Breast epithelium (tissue), 3 donors: ENCODE measurements around the gene ZNF75A.

Source experiments
- CTCF ChIP-seq, 3 donors: fragments of 450-650 bp; IDR thresholded peaks; one replicate each; pipeline ENCODE4 v1.5.1; 2016 to 2017; ENCODE audit warnings: antibody characterized with exemption in 3 of 3, mild to moderate bottlenecking in 3 of 3, moderate library complexity in 3 of 3
- POLR2A ChIP-seq: fragments of 450-650 bp; IDR thresholded peaks from one replicate; pipeline ENCODE4 v1.6.1; 2016; ENCODE audit warnings: antibody characterized with exemption, mild to moderate bottlenecking, moderate library complexity
- POLR2AphosphoS5 ChIP-seq, 3 donors: sonication (generic); formaldehyde crosslinking; IDR thresholded peaks; one replicate each; pipeline ENCODE4 v1.6.1; 2017; ENCODE audit warnings: antibody characterized with exemption in 3 of 3

GRCh38 chr16:3364774-3365427, 59.6 kb downstream of the ZNF75A start:
- TF ChIP-seq POLR2A (no peak), CTCF (IDR thresholded peaks at IDR 0.05) (no peak), POLR2AphosphoS5 (IDR thresholded peaks at IDR 0.05) (peak in 2 of 3 donors; percentile 32 to 43)
